ENCODE measurements around the gene NUP58. TPM values are rescaled to one million over a fixed set of nuclear protein-coding genes. Genes with fewer than 3 reads are reported as not detected.

The NUP58 gene
- polyA plus RNA-seq, 4 donors: 10.0 to 30.7 (median 12.2) TPM

DNA sequence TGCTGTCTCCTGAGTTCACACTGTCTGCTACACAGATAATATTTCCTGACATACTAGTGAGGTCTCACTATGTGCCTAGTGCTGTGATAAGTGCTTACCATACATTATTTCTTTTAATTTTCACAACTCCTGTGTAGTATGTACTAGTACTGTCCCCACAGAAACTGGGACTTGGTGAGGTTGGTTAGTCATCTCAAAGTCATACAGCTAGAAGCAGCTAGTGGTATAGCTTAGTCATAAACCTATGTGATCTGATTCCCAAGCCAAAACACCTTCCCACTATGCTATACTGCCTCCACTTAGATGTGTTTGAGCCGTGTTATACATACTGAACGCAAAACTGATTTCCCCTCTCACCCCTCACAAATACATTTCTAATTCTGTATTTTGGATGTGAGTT is 24.7 kb upstream of the NUP58 start:
- Histone ChIP-seq H3K4me3 (ENCODE audit: low read depth in 1 of 3, low read length in 3 of 3) (no peak overlapping the region), H3K27me3 (ENCODE audit: control insufficient read depth in 3 of 3, insufficient read depth in 3 of 3, low read length in 3 of 3) (no peaks in the 10 kb centered on the region), H3K4me1 (ENCODE audit: control insufficient read depth in 3 of 3, insufficient read depth in 2 of 3, low read depth in 1 of 3, low read length in 2 of 3) (no peaks in the 10 kb centered on the region), H3K9me3 (ENCODE audit: control insufficient read depth in 2 of 2, insufficient read depth in 1 of 2, low read depth in 1 of 2, low read length in 1 of 2) (no peaks in the 10 kb centered on the region), H3K27ac (ENCODE audit: low read depth in 1 of 3, low read length in 2 of 3) (no peak overlapping the region), H3K36me3 (ENCODE audit: control insufficient read depth in 3 of 3, insufficient read depth in 2 of 3, low read depth in 1 of 3, low read length in 3 of 3) (peaks cover 0 to 1% (median 0%) of the 10 kb centered on the region in 3 donors)
- DNase-seq (no peak), FAIRE-seq (no peak)
- 79 to 93% (median 84%) methylated on average over 2 of the region's 2 CpGs for WGBS, 3 donors

DNA sequence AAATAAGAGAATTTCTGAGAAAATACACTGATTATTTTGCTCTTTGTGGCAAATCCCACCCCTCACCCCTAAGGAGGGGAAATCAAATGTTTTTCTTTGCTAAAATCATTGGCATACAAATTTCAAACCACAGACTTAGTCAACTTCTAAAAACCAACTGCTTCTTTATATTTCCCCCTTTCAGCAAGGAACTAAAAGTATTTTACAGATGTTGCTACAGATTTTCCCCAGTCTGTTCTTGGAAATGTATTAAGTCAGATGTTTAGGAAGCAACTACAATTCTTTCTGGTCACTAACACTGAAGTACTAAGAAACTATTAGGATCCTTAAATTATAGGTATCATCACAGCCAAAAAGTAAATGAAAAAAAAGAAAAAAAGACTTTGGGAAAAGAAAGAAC is 21.0 kb upstream of the NUP58 start:
- Histone ChIP-seq H3K27me3 (ENCODE audit: control insufficient read depth in 3 of 3, insufficient read depth in 3 of 3, low read length in 3 of 3) (no peaks in the 10 kb centered on the region), H3K4me3 (ENCODE audit: low read depth in 1 of 3, low read length in 3 of 3) (no peak overlapping the region), H3K36me3 (ENCODE audit: control insufficient read depth in 3 of 3, insufficient read depth in 2 of 3, low read depth in 1 of 3, low read length in 3 of 3) (no peaks in the 10 kb centered on the region), H3K27ac (ENCODE audit: low read depth in 1 of 3, low read length in 2 of 3) (no peak overlapping the region), H3K4me1 (ENCODE audit: control insufficient read depth in 3 of 3, insufficient read depth in 2 of 3, low read depth in 1 of 3, low read length in 2 of 3) (no peaks in the 10 kb centered on the region), H3K9me3 (ENCODE audit: control insufficient read depth in 2 of 2, insufficient read depth in 1 of 2, low read depth in 1 of 2, low read length in 1 of 2) (no peaks in the 10 kb centered on the region)
- FAIRE-seq (no peak), DNase-seq (no peak)

DNA sequence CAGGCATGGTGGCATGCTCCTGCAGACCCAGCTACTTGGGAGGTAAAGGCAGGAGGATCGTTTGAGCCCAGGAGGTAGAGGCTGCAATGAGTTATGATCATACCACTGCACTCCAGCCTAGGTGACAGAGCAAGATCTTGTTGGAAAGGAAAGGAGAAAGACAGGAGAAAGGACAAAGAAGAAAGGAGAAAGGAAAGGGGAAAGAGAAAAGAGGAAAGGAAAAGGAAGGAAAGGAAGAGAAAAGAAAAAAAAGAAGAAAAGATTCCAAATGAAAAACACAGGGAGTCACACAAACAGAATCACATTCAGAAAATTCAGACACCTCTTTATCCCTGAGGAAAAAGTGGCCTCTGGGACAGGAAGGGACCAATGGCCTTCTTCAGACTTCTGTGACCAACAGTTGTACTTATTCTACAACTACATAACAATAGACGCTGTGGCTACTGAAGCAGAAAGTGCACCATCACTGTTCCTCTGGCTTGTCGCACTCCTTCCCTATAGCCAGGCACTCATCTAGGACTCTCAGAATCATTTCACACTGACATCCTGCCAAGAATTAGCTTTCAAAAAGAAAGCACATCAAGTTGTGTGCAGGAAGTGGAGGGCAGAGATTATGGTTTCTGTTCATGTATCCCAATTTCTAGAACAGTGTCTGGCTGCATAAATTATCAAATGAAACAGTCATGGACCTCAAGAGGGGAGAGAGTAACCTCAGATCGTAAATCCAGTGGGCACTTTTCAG is 20.1 kb upstream of the NUP58 start:
- FAIRE-seq: no peak

DNA sequence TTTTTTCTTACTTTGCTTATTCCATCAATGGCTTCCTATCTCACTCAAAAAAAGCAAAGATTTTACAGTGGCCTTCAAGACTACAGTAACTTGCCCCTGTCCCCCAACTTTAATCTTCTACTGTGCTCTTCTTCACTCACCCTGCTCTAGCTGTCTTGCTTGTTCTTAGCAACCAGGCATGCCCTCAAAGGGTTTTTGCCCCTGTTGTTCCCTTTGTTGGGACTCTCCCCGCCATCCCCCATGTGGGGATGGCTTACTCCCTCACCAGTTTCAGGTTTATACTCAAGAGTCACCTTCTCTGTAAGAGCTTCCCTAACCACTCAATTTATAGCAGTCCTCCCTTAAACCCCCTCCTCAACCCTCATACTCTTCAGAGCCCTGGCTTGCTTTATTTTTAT is 19.5 kb upstream of the NUP58 start:
- Histone ChIP-seq H3K4me3 (ENCODE audit: low read depth in 1 of 3, low read length in 3 of 3) (no peak overlapping the region), H3K4me1 (ENCODE audit: control insufficient read depth in 3 of 3, insufficient read depth in 2 of 3, low read depth in 1 of 3, low read length in 2 of 3) (peaks cover 0 to 2% (median 0%) of the 10 kb centered on the region in 3 donors), H3K9me3 (ENCODE audit: control insufficient read depth in 2 of 2, insufficient read depth in 1 of 2, low read depth in 1 of 2, low read length in 1 of 2) (no peaks in the 10 kb centered on the region), H3K36me3 (ENCODE audit: control insufficient read depth in 3 of 3, insufficient read depth in 2 of 3, low read depth in 1 of 3, low read length in 3 of 3) (no peaks in the 10 kb centered on the region), H3K27ac (ENCODE audit: low read depth in 1 of 3, low read length in 2 of 3) (no peak overlapping the region), H3K27me3 (ENCODE audit: control insufficient read depth in 3 of 3, insufficient read depth in 3 of 3, low read length in 3 of 3) (no peaks in the 10 kb centered on the region)
- 86 to 96% (median 91%) methylated on average over 1 of the region's 1 CpG for WGBS, 3 donors
- FAIRE-seq (no peak), DNase-seq (no peak)

More for the DNA sequence above, 20.1 kb upstream of the NUP58 start:
- Histone ChIP-seq H3K36me3 (ENCODE audit: control insufficient read depth in 3 of 3, insufficient read depth in 2 of 3, low read depth in 1 of 3, low read length in 3 of 3) (no peaks in the 10 kb centered on the region), H3K27ac (ENCODE audit: low read depth in 1 of 3, low read length in 2 of 3) (no peak overlapping the region), H3K4me1 (ENCODE audit: control insufficient read depth in 3 of 3, insufficient read depth in 2 of 3, low read depth in 1 of 3, low read length in 2 of 3) (peaks cover 0 to 2% (median 0%) of the 10 kb centered on the region in 3 donors), H3K4me3 (ENCODE audit: low read depth in 1 of 3, low read length in 3 of 3) (no peak overlapping the region), H3K9me3 (ENCODE audit: control insufficient read depth in 2 of 2, insufficient read depth in 1 of 2, low read depth in 1 of 2, low read length in 1 of 2) (no peaks in the 10 kb centered on the region), H3K27me3 (ENCODE audit: control insufficient read depth in 3 of 3, insufficient read depth in 3 of 3, low read length in 3 of 3) (no peaks in the 10 kb centered on the region)
- no peak for DNase-seq
- 60 to 66% (median 64%) methylated on average over 4 of the region's 4 CpGs for WGBS, 3 donors

DNA sequence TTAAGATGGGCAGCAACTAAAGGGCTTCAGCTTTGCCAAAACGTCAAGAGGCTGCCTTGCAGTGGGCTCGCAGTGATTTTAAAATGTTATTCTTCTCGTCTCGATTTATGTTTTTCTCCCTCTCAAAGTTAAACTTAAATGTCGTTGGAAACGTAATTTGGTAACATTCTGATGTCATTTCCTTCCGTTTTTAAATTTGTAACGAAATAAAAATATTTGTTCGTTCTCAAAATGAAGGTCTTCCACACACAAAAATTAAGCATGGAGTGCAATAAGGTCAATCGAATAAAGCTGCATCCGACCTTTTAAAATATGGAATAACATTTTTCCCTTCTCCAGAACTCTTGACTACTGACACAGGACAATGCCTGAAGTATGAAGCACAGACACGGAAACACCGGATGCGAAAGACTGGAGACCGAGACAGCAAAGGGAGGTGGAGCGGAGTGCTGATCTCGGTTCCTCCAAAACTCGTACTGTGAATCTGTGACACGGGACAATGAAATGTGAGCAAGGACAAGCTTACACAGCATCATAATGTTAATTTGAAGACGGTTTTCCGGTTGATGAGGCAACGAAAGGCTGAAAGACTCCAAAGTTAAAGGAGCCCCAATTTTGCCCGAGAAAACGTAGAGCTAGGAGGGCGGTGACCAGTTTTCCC is 15.0 kb upstream of the NUP58 start:
- Histone ChIP-seq H3K27ac (ENCODE audit: low read depth in 1 of 3, low read length in 2 of 3) (peak overlapping the region; percentile 78 to 97 (median 79)), H3K36me3 (ENCODE audit: control insufficient read depth in 3 of 3, insufficient read depth in 2 of 3, low read depth in 1 of 3, low read length in 3 of 3) (no peaks in the 10 kb centered on the region), H3K4me3 (ENCODE audit: low read depth in 1 of 3, low read length in 3 of 3) (peak overlapping the region; percentile 81 to 95 (median 93)), H3K9me3 (ENCODE audit: control insufficient read depth in 2 of 2, insufficient read depth in 1 of 2, low read depth in 1 of 2, low read length in 1 of 2) (no peaks in the 10 kb centered on the region), H3K4me1 (ENCODE audit: control insufficient read depth in 3 of 3, insufficient read depth in 2 of 3, low read depth in 1 of 3, low read length in 2 of 3) (peaks cover 0 to 2% (median 0%) of the 10 kb centered on the region in 3 donors), H3K27me3 (ENCODE audit: control insufficient read depth in 3 of 3, insufficient read depth in 3 of 3, low read length in 3 of 3) (peaks cover 0 to 7% (median 0%) of the 10 kb centered on the region in 3 donors)
- 6 to 12% (median 6%) methylated on average over 25 of the region's 25 CpGs for WGBS, 3 donors
- FAIRE-seq (no peak), DNase-seq (peak; percentile 42 to 52)

DNA sequence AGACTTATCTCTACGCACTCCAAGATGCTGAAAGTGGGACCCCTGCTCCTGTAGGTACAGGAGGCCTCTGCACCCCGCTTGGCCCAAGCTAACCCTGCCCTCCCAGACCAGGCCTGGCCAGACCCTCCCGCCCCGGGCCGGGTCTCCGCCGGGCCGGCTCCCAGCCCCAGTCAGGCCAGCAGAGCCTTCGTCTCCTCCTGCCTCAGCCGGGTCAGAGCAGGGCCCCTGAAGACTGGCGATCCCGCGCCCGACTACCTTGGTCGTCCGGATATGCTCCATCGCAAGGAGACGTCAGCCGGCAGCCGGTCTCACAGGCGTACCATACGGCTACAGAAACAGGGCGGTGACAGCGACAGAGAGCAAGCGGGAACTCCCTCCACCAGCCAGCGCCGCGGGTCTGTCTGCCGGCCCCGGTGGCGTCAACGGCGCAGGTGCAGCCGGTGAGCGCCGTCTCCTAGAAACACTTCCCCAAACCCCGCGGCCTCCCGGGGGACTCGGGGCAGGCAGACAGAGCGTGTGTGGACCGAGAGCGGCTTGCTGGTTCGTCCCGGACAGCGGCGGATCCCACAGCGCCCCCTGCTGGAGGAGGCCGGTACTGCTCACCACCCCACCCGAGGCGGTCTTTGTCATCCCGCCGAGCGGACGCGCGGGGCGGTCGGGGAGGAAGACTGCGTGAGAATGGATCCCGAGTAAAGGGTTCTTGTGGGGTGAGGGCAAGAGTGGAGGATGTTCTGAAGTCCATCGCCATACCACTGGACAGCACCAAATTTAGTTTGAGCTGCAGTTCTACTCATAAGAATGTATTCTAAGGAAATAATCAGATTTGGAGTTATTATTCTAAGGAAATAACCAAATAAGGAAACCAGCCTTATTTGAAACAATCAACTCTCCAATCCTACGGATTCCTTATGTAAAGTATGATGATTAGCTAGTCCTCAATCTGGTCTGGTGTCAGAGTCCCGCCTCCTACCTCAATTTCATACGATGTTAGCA is 14.2 kb upstream of the NUP58 start, which contains the start of gene MTMR6:
Gene MTMR6 (minus strand): TSS at position 520 of the 993 bp plus-strand sequence. CDS start 241 bp downstream, at position 279.
- H3K27me3 ChIP-seq (ENCODE audit: control insufficient read depth in 3 of 3, insufficient read depth in 3 of 3, low read length in 3 of 3): peaks cover under 1 to 7% (median 1%) of the 10 kb centered on the region in 3 donors
- DNase-seq (peak; percentile 87 to 95), FAIRE-seq (no peak)
- H3K27ac ChIP-seq (ENCODE audit: low read depth in 1 of 3, low read length in 2 of 3): peak within 1 kb of the TSS; percentile 78 to 97 (median 79)
- H3K36me3 ChIP-seq (ENCODE audit: control insufficient read depth in 3 of 3, insufficient read depth in 2 of 3, low read depth in 1 of 3, low read length in 3 of 3): no peaks in the 10 kb centered on the region
- no peaks in the 10 kb centered on the region for H3K9me3 ChIP-seq (ENCODE audit: control insufficient read depth in 2 of 2, insufficient read depth in 1 of 2, low read depth in 1 of 2, low read length in 1 of 2)
- peaks cover 0 to 2% (median 0%) of the 10 kb centered on the region in 3 donors for H3K4me1 ChIP-seq (ENCODE audit: control insufficient read depth in 3 of 3, insufficient read depth in 2 of 3, low read depth in 1 of 3, low read length in 2 of 3)
- WGBS, 3 donors: 2 to 3% (median 2%) methylated on average over 65 of the region's 65 CpGs
- H3K4me3 ChIP-seq (ENCODE audit: low read depth in 1 of 3, low read length in 3 of 3): peak within 1 kb of the TSS; percentile 81 to 95 (median 93)

DNA sequence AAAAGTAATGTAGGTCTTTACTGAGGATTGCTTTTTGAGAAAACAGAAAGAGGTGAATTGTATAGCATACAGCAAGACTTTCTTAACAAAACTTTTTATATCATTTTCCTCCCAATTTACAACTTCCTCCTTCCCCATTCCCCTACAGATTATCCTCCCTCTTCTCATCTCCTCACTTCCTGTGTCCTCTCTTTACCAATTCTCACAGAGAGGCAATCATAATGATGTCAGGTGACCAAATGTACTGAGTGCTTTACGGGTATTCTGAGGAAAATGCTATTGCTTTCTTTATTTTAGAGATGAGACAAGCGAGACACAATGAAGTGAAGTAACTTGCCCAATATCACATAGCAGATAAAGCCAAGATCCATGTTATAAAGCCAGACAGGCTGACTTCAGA is 12.5 kb upstream of the NUP58 start:
- no peak overlapping the region for H3K27ac ChIP-seq (ENCODE audit: low read depth in 1 of 3, low read length in 2 of 3)
- H3K4me3 ChIP-seq (ENCODE audit: low read depth in 1 of 3, low read length in 3 of 3): no peak overlapping the region
- H3K9me3 ChIP-seq (ENCODE audit: control insufficient read depth in 2 of 2, insufficient read depth in 1 of 2, low read depth in 1 of 2, low read length in 1 of 2): no peaks in the 10 kb centered on the region
- no peaks in the 10 kb centered on the region for H3K36me3 ChIP-seq (ENCODE audit: control insufficient read depth in 3 of 3, insufficient read depth in 2 of 3, low read depth in 1 of 3, low read length in 3 of 3)
- H3K4me1 ChIP-seq (ENCODE audit: control insufficient read depth in 3 of 3, insufficient read depth in 2 of 3, low read depth in 1 of 3, low read length in 2 of 3): peaks cover 0 to 2% (median 0%) of the 10 kb centered on the region in 3 donors
- peaks cover 3 to 7% (median 3%) of the 10 kb centered on the region in 3 donors for H3K27me3 ChIP-seq (ENCODE audit: control insufficient read depth in 3 of 3, insufficient read depth in 3 of 3, low read length in 3 of 3)
- FAIRE-seq (no peak), DNase-seq (no peak)
- WGBS, 3 donors: 46 to 65% (median 47%) methylated on average over 2 of the region's 2 CpGs

DNA sequence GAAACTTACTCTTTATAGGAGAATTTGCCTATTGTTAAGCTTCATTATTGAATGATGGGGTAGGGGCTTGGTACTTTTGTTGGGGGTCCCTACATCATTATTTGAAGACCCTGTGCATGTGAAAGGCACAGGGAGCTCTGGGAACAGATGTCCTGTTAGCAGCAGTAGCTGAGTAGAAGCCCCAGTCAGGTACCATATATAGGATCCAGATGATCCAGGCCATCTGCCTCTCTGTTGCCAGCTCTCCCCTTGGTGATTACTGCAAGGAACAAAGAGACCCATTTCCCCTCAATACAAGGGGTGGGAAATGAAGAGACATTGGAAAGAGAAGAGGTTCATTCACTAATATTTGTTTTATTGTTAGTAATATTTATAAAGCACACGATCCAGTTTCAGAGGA is 9.7 kb upstream of the NUP58 start:
- Histone ChIP-seq H3K27me3 (ENCODE audit: control insufficient read depth in 3 of 3, insufficient read depth in 3 of 3, low read length in 3 of 3) (peaks cover 3 to 13% (median 4%) of the 10 kb centered on the region in 3 donors), H3K36me3 (ENCODE audit: control insufficient read depth in 3 of 3, insufficient read depth in 2 of 3, low read depth in 1 of 3, low read length in 3 of 3) (no peaks in the 10 kb centered on the region), H3K9me3 (ENCODE audit: control insufficient read depth in 2 of 2, insufficient read depth in 1 of 2, low read depth in 1 of 2, low read length in 1 of 2) (no peaks in the 10 kb centered on the region), H3K4me3 (ENCODE audit: low read depth in 1 of 3, low read length in 3 of 3) (no peak overlapping the region), H3K4me1 (ENCODE audit: control insufficient read depth in 3 of 3, insufficient read depth in 2 of 3, low read depth in 1 of 3, low read length in 2 of 3) (no peaks in the 10 kb centered on the region), H3K27ac (ENCODE audit: low read depth in 1 of 3, low read length in 2 of 3) (no peak overlapping the region)
- 42 to 63% (median 52%) methylated on average over 1 of the region's 1 CpG for WGBS, 3 donors
- FAIRE-seq (no peak), DNase-seq (no peak)
